ENCODE measurements around the gene B3GALT4. TPM values are rescaled to one million over a fixed set of nuclear protein-coding genes. Genes with fewer than 3 reads are reported as not detected.

The B3GALT4 gene
- total and polyA plus RNA-seq, 2 of the 13 experiments (the other 11 are each of a cell fraction or from before 2014, with no cell fraction given) = 0.04 to 0.27 TPM

GRCh38 chr6:33314515-33314942 lies 37.6 kb downstream of the B3GALT4 start (continued):
- no peak for TF ChIP-seq ATF6 (CRISPR knock-in tag; conservative IDR thresholded peaks at IDR 0.05)
- no peak for TF ChIP-seq DR1 (CRISPR knock-in tag; IDR thresholded peaks at IDR 0.05)
- 0 out of 2 replicates have a peak, but pooled peaks have one; percentile 17 for TF ChIP-seq FOXK1 (CRISPR knock-in tag; IDR thresholded peaks at IDR 0.05; ENCODE audit: borderline replicate concordance, low read depth)
- TF ChIP-seq SIX4 (CRISPR knock-in tag; IDR thresholded peaks at IDR 0.05) = no peak
- no peak for TF ChIP-seq ZMAT3 (CRISPR knock-in tag; conservative IDR thresholded peaks at IDR 0.05)
- no peak for TF ChIP-seq SNAPC5 (CRISPR knock-in tag; IDR thresholded peaks at IDR 0.05; ENCODE audit: borderline replicate concordance)
- no peak for TF ChIP-seq ATF1 (CRISPR knock-in tag; IDR thresholded peaks at IDR 0.05)
- TF ChIP-seq ZSCAN31 (CRISPR knock-in tag; IDR thresholded peaks at IDR 0.05; ENCODE audit: low read depth) = no peak
- TF ChIP-seq ZBTB49 (CRISPR knock-in tag; IDR thresholded peaks at IDR 0.05; ENCODE audit: borderline replicate concordance) = no peak
- TF ChIP-seq HNRNPUL1 (IDR thresholded peaks at IDR 0.05; ENCODE audit: low read depth, low read length) = no peak
- TF ChIP-seq ZNF777 (CRISPR knock-in tag; IDR thresholded peaks at IDR 0.05) = no peak
- peak; percentile 25; the same call in 1 of the 2 replicates for TF ChIP-seq SOX5 (CRISPR knock-in tag; IDR thresholded peaks at IDR 0.05; ENCODE audit: borderline replicate concordance)
- no peak for TF ChIP-seq ZNF609 (CRISPR knock-in tag; IDR thresholded peaks at IDR 0.05; ENCODE audit: borderline replicate concordance)
- TF ChIP-seq ZNF138 (CRISPR knock-in tag; IDR thresholded peaks at IDR 0.05; ENCODE audit: low read depth) = no peak
- TF ChIP-seq CENPT (CRISPR knock-in tag; IDR thresholded peaks at IDR 0.05; ENCODE audit: low read depth) = no peak
- TF ChIP-seq TFE3 (CRISPR knock-in tag; IDR thresholded peaks at IDR 0.05) = 0 out of 2 replicates have a peak, but pooled peaks have one; percentile 28
- no peak for TF ChIP-seq ZNF816 (CRISPR knock-in tag; IDR thresholded peaks at IDR 0.05; ENCODE audit: borderline replicate concordance)
- no peak for TF ChIP-seq DPF2 (CRISPR knock-in tag; IDR thresholded peaks at IDR 0.05; ENCODE audit: borderline replicate concordance, low read depth)
- no peak for TF ChIP-seq ZNF788 (CRISPR knock-in tag; IDR thresholded peaks at IDR 0.05; ENCODE audit: borderline replicate concordance)
